HepG2 (cell line): ENCODE results near the gene GBA2. TPM values are rescaled to one million over a fixed set of nuclear protein-coding genes. Genes with fewer than 3 reads are reported as not detected.

ENCODE experiments used
- ETV5 ChIP-seq: IDR thresholded peaks from 2 replicates; pipeline ENCODE4 v1.6.1; 2018; ENCODE audit warnings: missing biosample characterization, missing genetic modification reagents, inconsistent platforms, borderline replicate concordance
- MTA3 ChIP-seq: sonication (generic); formaldehyde crosslinking; IDR thresholded peaks from 2 replicates; pipeline ENCODE4 v1.4.0; 2020; ENCODE audit warnings: missing genetic modification reagents
- NR2F6 ChIP-seq, 2 experiments: IDR thresholded peaks; 2 replicates each; pipeline ENCODE4 v1.6.1; 2016; ENCODE audit warnings: antibody characterized with exemption in 1 of 2, mild to moderate bottlenecking in 1 of 2
- RFX3 ChIP-seq: IDR thresholded peaks from 2 replicates; pipeline ENCODE4 v1.6.1; 2016; ENCODE audit warnings: missing biosample characterization, missing genetic modification reagents
- WIZ ChIP-seq: sonication (generic); formaldehyde crosslinking; IDR thresholded peaks from 2 replicates; pipeline ENCODE4 v1.5.1; 2020; ENCODE audit warnings: mild to moderate bottlenecking, missing genetic modification reagents
- ZFP37 ChIP-seq: sonication (generic); formaldehyde crosslinking; IDR thresholded peaks from 2 replicates; pipeline ENCODE4 v1.4.0; 2020; ENCODE audit warnings: missing genetic modification reagents, borderline replicate concordance
- ZKSCAN5 ChIP-seq: sonication (generic); formaldehyde crosslinking; IDR thresholded peaks from 2 replicates; pipeline ENCODE4 v1.5.1; 2020; ENCODE audit warnings: mild to moderate bottlenecking, missing genetic modification reagents
- ZNF484 ChIP-seq: sonication (generic); formaldehyde crosslinking; IDR thresholded peaks from 2 replicates; pipeline ENCODE4 v1.5.1; 2020; ENCODE audit warnings: mild to moderate bottlenecking, low read depth, missing genetic modification reagents, borderline replicate concordance
- ZNF510 ChIP-seq: sonication (generic); formaldehyde crosslinking; IDR thresholded peaks from 2 replicates; pipeline ENCODE4 v1.4.0; 2020; ENCODE audit warnings: low read depth, mild to moderate bottlenecking, missing genetic modification reagents
- ZNF530 ChIP-seq: sonication (generic); formaldehyde crosslinking; IDR thresholded peaks from 2 replicates; pipeline ENCODE4 v1.5.0; 2020; ENCODE audit warnings: low read depth, mild to moderate bottlenecking, missing genetic modification reagents
- ZNF563 ChIP-seq: sonication (generic); formaldehyde crosslinking; IDR thresholded peaks from 2 replicates; pipeline ENCODE4 v1.8.0; 2022; ENCODE audit warnings: mild to moderate bottlenecking, moderate library complexity, missing genetic modification reagents
- ZNF746 ChIP-seq: sonication (generic); formaldehyde crosslinking; IDR thresholded peaks from 2 replicates; pipeline ENCODE4 v1.8.0; 2022; ENCODE audit warnings: mild to moderate bottlenecking, missing genetic modification reagents
- polyA plus RNA-seq, 8 experiments: library from polyadenylated mRNA; depleted of rRNA in 3 of 8; stranded (reverse) in 7 of 8; unstranded in 1 of 8; fragments of >200 nt; fragmentation: Illumina TruSeq in 4 of 8; extraction: Trizol in 4 of 8; gene quantifications; 2 replicates each; pipeline versions ENCODE4 v1.2.1 to v1.2.3, GENCODE V29; 2011 to 2016; ENCODE audit warnings: low read depth in 4 of 8, missing spikeins in 1 of 8, mixed read lengths in 1 of 8; ENCODE audit not compliant: insufficient read depth in 1 of 8
- total RNA-seq, 5 experiments: library from RNA; depleted of rRNA; stranded (reverse); fragments of >200 nt; fragmentation: Illumina TruSeq; extraction: Trizol; gene quantifications; 2 replicates each; pipeline ENCODE4 v1.2.3, GENCODE V29; 2016; ENCODE audit warnings: low read depth in 1 of 5
- TF ChIP-seq, protein P1 (sequence below): fragments of 450-650 bp; IDR thresholded peaks from 2 replicates; pipeline ENCODE4 v1.6.1; 2017; ENCODE audit warnings: mild to moderate bottlenecking
- TF ChIP-seq, protein P2 (sequence below): sonication (generic); formaldehyde crosslinking; conservative IDR thresholded peaks from 2 replicates; pipeline ENCODE4 v1.8.0; 2022; ENCODE audit warnings: missing genetic modification reagents
- TF ChIP-seq, protein P3 (sequence below): sonication (generic); formaldehyde crosslinking; IDR thresholded peaks from 2 replicates; pipeline ENCODE4 v1.8.1; 2023; ENCODE audit warnings: mild to moderate bottlenecking, inconsistent platforms, moderate library complexity, missing genetic modification reagents, borderline replicate concordance
- TF ChIP-seq, protein P4 (sequence below): IDR thresholded peaks from 2 replicates; pipeline ENCODE4 v1.6.1; 2016; ENCODE audit warnings: low read depth, missing genetic modification reagents, missing compliant biosample characterization

GBA2 gene
- total and polyA plus RNA-seq, 2 of the 13 experiments (the other 11 are each of a cell fraction or from before 2014, with no cell fraction given) = 37.5 to 86.1 TPM

DNA sequence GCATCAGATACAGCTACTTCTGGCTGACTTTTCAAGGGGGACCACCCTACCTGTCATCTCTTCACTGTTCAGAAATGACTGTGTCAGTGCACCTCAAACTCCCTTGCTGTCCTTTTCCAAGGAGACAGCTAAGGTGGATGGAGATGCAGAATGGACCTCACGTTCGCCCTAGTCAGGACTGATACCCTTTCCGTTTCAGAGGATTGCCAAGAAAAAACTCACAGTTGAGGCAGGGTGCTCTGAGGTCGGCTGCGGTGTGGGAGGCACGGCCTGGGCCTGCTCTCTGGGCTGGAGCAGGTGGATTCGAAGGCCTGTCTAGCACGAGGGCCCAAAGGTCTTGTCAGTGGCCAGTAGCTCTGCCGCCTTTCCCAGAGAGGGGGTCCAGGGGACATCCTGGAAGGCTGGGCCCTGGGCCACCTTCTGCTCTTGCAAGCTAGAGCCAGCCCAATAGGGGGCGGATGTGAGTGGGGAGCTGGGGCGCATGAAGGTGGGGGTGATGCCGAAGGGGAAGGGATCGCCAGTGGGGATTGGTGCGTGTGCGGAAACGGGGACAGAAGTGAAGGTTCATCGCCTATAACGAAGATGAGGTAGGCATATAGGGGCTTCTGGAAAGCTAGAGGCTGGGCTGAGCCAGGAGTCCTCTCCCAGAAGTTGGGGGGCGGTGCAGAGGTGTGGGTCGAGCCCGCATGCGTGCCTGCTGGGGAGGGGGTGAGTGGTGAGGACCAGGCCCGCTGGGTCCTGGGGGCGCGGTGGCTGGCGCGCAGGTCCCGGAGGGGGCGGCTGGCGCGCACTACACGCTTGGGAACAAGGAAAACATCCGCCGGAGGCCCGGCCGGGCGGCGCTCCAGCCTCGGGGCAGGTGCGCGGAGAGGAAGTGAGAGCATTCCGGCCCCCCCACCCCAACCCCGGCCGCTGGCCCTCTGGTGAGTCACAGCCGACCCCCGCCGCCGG lies 7.5 kb upstream of the GBA2 start (continued):
- TF ChIP-seq, protein P1, sequence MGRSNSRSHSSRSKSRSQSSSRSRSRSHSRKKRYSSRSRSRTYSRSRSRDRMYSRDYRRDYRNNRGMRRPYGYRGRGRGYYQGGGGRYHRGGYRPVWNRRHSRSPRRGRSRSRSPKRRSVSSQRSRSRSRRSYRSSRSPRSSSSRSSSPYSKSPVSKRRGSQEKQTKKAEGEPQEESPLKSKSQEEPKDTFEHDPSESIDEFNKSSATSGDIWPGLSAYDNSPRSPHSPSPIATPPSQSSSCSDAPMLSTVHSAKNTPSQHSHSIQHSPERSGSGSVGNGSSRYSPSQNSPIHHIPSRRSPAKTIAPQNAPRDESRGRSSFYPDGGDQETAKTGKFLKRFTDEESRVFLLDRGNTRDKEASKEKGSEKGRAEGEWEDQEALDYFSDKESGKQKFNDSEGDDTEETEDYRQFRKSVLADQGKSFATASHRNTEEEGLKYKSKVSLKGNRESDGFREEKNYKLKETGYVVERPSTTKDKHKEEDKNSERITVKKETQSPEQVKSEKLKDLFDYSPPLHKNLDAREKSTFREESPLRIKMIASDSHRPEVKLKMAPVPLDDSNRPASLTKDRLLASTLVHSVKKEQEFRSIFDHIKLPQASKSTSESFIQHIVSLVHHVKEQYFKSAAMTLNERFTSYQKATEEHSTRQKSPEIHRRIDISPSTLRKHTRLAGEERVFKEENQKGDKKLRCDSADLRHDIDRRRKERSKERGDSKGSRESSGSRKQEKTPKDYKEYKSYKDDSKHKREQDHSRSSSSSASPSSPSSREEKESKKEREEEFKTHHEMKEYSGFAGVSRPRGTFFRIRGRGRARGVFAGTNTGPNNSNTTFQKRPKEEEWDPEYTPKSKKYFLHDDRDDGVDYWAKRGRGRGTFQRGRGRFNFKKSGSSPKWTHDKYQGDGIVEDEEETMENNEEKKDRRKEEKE = no peak
- TF ChIP-seq NR2F6 (IDR thresholded peaks at IDR 0.05) (no peak), NR2F6 (CRISPR knock-in tag; IDR thresholded peaks at IDR 0.05) (peak; percentile 49), ZNF563 (CRISPR knock-in tag) (peak; percentile 63; the same call in 1 of the 2 replicates), ZNF746 (peak; percentile 65; the same call in 1 of the 2 replicates), ZNF510 (CRISPR knock-in tag) (no peak), ZFP37 (CRISPR knock-in tag) (no peak), ZNF484 (CRISPR knock-in tag) (no peak), RFX3 (CRISPR knock-in tag) (no peak), ZKSCAN5 (no peak), MTA3 (no peak), WIZ (0 out of 2 replicates have a peak, but pooled peaks have one; percentile 16), ZNF530 (CRISPR knock-in tag) (no peak), ETV5 (CRISPR knock-in tag) (peak; percentile 79; the same call in 1 of the 2 replicates)
- TF ChIP-seq, protein P2, sequence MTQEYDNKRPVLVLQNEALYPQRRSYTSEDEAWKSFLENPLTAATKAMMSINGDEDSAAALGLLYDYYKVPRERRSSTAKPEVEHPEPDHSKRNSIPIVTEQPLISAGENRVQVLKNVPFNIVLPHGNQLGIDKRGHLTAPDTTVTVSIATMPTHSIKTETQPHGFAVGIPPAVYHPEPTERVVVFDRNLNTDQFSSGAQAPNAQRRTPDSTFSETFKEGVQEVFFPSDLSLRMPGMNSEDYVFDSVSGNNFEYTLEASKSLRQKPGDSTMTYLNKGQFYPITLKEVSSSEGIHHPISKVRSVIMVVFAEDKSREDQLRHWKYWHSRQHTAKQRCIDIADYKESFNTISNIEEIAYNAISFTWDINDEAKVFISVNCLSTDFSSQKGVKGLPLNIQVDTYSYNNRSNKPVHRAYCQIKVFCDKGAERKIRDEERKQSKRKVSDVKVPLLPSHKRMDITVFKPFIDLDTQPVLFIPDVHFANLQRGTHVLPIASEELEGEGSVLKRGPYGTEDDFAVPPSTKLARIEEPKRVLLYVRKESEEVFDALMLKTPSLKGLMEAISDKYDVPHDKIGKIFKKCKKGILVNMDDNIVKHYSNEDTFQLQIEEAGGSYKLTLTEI (CRISPR knock-in tag) = no peak
- TF ChIP-seq, protein P3, sequence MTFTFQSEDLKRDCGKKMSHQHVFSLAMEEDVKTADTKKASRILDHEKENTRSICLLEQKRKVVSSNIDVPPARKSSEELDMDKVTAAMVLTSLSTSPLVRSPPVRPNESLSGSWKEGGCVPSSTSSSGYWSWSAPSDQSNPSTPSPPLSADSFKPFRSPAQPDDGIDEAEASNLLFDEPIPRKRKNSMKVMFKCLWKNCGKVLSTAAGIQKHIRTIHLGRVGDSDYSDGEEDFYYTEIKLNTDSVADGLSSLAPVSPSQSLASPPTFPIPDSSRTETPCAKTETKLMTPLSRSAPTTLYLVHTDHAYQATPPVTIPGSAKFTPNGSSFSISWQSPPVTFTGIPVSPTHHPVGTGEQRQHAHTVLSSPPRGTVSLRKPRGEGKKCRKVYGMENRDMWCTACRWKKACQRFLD = peak; percentile 33; the same call in 1 of the 2 replicates
- TF ChIP-seq, protein P4, sequence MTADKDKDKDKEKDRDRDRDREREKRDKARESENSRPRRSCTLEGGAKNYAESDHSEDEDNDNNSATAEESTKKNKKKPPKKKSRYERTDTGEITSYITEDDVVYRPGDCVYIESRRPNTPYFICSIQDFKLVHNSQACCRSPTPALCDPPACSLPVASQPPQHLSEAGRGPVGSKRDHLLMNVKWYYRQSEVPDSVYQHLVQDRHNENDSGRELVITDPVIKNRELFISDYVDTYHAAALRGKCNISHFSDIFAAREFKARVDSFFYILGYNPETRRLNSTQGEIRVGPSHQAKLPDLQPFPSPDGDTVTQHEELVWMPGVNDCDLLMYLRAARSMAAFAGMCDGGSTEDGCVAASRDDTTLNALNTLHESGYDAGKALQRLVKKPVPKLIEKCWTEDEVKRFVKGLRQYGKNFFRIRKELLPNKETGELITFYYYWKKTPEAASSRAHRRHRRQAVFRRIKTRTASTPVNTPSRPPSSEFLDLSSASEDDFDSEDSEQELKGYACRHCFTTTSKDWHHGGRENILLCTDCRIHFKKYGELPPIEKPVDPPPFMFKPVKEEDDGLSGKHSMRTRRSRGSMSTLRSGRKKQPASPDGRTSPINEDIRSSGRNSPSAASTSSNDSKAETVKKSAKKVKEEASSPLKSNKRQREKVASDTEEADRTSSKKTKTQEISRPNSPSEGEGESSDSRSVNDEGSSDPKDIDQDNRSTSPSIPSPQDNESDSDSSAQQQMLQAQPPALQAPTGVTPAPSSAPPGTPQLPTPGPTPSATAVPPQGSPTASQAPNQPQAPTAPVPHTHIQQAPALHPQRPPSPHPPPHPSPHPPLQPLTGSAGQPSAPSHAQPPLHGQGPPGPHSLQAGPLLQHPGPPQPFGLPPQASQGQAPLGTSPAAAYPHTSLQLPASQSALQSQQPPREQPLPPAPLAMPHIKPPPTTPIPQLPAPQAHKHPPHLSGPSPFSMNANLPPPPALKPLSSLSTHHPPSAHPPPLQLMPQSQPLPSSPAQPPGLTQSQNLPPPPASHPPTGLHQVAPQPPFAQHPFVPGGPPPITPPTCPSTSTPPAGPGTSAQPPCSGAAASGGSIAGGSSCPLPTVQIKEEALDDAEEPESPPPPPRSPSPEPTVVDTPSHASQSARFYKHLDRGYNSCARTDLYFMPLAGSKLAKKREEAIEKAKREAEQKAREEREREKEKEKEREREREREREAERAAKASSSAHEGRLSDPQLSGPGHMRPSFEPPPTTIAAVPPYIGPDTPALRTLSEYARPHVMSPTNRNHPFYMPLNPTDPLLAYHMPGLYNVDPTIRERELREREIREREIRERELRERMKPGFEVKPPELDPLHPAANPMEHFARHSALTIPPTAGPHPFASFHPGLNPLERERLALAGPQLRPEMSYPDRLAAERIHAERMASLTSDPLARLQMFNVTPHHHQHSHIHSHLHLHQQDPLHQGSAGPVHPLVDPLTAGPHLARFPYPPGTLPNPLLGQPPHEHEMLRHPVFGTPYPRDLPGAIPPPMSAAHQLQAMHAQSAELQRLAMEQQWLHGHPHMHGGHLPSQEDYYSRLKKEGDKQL = no peak
